ENCODE measurements around the gene PRTFDC1.

The PRTFDC1 gene

DNA sequence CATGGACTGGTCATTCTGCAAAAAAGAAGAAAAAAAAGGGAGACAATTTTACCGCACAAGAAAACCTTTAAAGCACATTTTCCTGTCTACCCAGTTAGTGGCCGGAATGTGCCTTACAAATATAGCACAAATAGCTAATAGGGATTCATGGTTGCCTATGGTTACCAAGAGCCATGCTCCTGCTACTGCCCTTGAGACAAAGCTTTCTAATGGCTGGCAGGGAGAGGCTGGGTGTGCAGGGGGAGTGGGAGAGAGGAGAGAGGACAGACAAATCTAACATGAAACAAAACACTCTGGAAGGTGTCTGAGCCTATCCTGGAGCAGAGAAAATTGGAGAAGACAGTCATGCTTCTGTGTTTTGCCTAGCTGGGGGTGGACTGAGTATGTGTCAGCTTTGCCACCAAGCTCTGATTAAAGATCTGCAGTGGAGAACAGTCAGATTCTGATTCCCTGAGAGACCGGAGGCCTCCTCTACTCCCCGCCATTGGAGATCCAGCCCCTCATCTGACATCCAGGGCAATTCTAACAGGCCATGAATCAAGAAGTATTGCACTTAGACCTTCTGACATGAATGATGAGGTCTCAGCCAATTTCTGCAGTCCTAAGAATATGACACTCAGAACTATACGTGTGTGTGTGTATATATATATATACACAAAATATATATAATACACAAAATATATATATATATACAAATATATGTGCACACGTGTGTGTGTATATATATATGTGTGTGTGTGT lies 80.2 kb downstream of the PRTFDC1 start:
- no peak for DNase-seq (ENCODE audit: low read depth)

DNA sequence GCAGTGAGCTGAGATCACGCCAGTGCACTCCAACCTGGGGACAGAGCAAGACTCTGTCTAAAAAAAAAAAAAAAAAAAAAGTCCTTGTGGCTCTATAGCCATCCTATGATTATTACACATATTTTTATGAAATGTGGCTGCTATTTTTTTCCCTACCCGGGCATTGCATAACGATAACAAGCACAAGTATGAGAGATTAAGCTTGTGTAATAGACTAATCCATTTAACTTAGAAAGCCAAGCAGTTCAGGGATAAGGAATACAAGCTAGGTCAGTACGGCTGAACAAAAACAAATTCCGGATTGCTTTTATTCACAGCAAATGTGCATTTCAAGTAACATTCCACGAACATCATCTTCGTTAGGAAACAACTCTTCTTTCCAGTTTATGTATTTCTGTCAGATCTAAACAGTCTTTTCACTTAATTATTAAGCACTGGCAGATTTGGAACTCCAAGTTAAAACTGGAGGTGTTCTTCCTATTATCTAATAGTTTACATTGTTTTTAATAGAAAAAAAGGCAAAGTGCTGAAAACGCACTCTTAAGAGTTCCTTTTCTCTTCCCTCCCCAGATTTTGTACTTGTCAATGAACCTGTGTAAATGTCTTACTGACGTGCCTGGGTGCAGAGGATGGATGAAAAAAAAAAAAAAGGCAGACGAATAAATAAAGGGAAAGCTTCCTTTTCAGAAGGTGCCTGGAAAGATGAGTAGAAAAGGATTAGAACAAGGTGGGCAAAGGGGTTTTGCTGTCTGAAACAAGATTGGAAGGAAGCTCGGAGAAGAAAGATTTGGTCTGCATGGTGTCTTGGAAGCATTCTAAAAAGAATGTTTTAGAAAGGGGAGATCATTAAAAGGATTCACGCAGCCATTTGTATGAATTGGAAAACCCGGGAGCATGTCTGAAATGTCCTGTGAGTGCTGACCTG lies 81.1 kb downstream of the PRTFDC1 start:
- no peak for DNase-seq (ENCODE audit: low read depth)

DNA sequence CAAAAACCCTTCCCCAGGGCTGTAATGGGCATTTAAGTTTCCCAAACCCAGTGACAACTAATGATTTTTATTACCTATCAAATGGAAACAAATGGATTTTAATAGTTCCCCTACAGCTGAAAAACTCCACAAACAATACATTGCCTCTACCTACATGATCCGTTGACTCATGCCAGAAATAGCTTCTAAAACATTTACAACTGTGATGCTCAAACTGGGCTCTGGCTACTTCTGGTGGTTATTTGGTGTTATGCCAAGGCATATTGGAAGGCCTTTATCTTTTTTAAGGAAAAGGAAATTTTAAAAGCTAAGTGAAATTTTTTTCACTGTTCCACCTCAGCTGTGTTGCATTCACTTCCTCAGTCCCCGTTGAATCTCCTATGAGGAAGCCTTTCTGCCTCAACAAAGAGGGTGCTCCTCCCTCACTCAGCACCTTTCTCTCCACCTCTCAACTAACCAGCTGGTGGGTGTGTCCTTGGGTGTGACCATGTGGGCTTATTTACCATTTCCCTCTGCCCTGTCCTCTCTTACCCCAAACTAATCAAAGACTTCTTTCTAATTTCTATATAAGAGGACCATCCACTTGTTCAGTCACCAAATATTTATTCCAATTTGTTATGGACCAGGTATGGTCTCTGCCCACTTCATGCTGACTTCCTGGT lies 82.9 kb downstream of the PRTFDC1 start:
- DNase-seq (ENCODE audit: low read depth) = no peak

DNA sequence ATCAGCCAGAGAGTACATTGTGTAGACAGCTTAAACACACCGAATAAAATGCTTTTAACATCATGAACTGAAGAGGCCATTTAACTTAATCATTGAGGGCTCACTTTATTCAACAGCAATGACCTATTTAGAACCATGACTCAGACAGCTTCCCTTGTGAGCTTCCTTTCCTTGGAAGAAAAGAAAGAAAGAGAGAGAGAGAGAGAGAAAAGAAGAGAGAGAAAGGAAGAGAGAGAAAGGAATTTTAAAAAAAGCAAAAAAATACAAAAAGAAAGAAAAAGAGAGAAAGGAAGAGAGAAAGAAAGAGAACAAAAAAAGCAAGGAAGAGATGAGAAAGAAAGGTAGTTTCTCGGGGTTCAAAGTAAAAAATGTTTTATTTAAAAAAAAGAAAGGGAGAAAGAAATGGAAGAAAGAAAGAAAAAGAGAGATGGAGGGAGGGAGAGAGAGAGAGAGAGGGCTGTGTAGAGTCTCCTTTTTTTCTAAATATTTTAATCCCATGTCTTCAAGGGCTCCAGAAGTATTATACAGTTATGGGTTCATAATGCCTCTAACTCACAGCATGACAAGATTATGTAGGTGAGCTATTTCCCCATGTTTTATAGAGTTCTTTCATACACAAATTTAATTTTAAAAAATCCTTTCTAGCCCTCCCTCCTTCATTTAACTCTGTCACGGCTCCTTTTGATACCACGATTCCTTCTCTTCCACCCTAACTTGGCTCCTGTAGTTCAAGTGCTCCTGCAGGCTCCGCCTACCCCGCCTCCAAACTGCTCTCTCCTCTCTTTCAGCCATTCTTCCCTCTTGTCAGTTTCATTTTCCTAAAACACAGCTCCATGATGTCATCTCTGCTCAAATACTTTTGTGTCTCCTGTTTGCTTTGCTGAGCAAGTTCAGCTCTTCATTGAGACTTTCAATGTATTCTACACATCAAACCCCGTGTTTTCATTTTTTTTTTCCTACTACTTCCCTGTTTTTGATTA lies 85.5 kb downstream of the PRTFDC1 start:
- DNase-seq (ENCODE audit: low read depth) = no peak

DNA sequence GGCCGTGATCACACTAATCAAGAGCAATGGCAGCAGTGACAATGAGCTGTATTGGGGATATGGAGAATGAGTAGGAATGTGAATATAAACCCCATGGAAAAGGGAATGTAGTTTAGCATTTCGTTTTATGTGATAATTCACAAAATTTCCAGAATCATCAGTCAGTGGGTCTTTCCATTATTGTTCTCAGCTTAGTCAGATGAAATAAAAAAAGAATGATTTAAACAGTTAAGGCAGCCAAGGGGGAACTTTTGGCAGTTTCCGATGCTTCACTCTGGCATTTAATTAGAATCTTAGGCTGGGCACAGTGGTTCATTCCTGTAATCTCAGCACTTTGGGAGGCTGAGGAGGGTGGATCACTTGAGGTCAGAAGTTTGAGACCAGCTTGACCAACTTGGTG lies 86.6 kb downstream of the PRTFDC1 start:
- no peak for DNase-seq (ENCODE audit: low read depth)

DNA sequence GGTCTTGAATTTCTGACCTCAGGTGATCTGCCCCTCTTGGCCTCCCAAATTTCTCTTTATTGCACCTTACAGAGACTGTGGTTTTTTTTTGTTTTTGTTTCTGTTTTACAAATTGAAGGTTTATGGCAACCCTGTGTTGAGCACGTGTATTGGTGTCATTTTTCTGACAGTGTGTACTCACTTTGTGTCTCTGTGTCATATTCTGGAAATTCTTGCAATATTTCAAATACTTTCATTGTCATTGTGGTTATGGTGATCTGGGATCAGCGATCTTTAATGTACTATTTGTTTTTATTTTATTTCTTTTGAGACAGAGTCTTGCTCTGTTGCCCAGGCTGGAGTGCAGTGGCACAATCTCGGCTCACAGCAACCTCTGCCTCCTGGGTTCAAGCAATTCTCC lies 89.8 kb downstream of the PRTFDC1 start:
- no peak for DNase-seq (ENCODE audit: low read depth)

DNA sequence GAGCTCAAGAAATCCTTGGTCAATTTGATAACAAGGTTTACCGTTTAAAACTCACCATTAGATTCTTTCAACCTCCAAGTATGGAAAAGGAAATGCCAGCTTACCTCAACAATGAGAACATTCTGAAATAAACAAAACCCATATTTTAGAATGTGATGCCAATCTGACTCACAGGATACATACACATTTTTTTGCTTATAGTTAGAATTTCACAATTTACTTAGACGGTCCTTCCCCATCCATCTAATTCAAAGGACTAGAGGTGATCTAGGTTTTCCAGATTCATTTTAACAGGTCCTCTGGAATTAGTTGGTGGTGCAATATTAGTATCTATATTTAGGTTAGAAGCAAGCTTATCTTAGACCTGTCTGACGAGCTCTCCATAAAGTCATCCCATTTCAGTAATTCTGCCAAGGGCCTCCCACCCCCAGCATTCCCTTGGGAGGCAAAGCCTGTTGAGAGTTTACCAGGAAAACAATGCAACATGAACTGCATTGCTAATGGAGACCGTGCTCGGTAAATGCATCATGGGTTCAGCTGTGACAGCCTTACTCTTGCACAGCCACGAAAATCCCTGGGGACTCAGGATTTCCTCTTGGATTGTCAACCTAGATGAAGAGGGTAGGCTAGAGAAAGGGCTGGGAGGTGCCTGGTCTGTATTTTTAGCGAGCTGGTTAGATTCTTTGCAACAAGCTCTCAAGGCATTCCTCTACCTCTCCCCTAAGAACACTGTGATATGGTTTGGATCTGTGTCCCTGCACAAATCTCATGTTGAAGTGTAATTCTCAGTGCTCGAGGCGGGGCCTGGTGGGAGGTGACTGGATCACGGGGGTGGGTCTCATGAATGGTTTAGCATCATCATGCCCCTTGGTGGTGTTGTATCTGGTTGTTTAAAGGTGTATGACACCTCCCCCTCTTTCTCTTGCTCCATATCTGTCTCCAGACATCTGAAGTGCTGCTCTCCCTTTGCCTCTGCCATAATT lies 93.8 kb downstream of the PRTFDC1 start:
- DNase-seq (ENCODE audit: low read depth) = no peak

DNA sequence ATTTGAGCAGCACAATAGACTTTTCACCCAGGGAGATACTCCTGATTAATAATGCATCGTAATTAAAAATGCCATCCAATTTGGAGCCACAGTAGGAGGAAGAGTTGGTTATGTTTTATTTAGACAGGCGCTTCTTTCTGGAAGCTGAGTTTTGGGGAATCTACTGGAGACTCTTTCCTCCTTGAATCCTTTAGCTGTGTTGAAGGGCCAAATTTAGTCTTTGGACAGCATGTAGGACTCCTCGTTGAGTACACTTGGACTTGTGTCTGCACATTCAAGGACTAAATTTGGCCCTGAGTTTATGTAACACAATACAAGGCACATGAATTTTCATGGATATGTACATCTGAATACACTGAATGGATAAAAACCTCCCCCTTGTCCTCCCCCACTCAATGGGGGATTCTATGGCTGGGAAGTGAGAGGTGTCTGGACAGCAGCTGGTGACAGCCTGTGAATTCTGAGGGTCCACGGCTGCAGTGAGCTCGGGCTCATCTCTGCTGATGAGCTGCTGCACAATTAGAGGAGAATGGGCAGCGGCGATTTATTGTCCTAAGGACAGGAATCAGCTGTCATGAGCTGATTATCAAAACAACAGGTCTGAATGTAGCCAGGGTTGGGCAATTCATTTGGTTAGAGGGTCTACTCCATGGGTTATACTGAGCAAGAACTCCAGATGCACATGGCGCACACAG lies 95.2 kb downstream of the PRTFDC1 start:
- DNase-seq (ENCODE audit: low read depth) = no peak

DNA sequence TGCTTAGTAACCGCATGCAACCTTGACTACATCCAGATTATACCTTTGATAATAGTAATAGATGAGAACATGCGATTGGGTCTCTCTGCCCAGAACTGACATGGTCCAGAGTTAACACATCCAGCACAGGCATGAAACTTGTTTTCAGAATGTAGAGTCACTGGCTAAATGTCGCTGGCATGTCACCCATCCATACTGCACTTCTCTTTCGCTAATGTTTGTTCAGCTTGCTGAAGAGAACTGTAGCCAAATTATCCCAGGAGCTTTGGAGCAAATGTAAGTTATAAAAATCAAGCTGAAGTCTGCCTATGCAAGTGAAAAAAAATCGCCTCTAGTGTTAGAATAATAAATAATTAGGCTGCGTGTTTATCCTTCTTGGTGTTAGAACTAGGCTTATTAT lies 98.2 kb downstream of the PRTFDC1 start:
- no peak for DNase-seq (ENCODE audit: low read depth)

DNA sequence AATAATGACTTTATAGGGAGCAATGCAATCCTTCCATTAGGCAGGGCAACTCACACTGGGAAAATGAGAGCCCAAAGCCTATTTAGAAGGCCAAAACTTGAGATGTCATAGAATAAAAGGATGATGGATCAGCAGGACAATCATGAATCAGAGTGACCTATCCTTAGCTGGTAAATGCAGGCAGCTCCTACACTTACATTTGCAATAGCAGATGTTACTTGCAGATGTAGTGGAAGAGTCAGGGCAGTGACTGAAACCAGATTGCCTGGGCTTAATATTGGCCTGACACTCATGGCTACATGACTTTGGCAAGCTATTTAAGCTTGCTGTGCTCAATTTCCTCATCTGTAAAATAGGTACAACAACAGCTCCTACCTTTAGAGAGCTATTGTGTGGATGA lies 98.7 kb downstream of the PRTFDC1 start:
- DNase-seq (ENCODE audit: low read depth) = no peak

DNA sequence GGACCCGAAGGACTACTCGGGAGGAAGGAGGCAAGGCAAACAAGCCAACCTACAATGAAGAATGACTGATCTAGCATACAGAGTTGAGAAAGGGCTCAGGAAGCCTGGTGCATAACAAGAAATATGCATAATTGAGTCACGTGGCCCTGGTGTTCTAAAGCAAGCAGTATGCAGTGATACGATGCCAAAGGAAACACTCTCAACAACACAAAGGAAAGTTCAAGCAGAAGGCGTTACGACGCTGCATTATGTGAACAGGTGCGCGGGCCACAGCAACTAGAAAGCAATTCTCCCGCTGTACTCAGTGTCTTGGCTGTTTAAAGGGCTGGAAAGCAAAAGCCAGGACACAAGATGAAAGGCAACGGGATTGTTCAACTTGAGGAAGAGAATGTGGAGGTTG lies 100.8 kb downstream of the PRTFDC1 start:
- DNase-seq (ENCODE audit: low read depth) = no peak

DNA sequence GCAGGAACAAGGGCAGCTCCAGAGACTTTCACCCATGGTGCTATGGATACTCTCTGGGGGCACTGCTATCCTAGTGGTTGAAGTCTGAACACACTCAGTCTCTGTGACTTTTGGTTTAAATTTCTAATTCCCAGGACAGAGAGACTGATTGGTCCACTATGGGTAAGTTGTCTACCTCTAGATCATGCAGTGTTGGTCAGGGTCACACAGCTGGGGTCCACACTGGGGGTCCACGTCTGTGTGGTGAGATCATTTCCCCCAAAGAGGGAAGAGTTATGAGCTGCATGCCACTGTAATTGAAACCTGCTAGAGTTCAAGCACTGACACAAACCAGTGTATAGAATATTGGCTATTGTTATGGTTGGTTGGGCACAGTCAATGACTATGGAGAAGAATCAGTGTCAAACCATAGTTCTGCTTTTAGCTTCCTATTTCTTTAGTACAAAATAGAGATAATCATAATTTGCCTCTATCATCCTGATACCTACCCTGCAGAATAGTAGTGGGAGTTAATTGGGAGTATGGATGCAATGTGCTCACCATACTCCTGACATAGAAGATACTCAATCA lies 101.6 kb downstream of the PRTFDC1 start:
- no peak for DNase-seq (ENCODE audit: low read depth)

DNA sequence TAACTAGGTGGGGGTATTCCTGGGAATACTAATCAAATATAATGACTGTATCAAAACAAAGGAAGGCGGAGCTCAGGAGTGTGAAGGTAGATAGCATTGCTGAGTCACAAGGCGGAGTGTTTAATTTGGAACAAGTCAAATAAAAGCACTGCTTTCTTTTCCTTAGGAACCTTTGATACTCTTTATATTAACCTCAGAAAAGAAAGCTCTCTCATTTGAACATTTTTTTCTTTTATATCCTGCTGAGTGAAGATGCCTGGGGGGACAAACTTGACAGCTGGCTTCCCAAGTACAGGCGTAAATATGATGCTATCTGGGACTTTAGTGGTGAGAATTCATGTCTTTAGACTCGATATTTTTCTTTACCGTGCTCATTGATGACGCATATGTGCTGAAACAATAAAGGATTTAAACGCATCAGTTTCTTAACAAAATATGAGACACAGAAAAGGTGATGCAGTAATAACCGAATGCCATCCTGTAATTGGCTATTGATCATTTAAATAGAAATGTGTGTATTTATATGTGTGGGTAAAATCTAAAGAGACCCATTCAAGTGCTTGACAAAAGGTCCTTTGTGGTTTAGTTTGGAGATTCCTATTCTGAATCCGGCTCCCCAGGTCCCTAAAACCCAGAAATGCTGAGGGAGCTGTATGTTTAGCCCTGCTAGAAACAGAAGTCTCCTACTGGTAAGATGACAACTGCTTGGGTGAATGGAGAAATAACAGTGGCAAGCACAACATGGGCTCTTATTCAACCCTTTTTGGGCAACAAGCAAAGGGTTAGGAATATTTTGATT lies 102.7 kb downstream of the PRTFDC1 start:
- DNase-seq (ENCODE audit: low read depth) = no peak

DNA sequence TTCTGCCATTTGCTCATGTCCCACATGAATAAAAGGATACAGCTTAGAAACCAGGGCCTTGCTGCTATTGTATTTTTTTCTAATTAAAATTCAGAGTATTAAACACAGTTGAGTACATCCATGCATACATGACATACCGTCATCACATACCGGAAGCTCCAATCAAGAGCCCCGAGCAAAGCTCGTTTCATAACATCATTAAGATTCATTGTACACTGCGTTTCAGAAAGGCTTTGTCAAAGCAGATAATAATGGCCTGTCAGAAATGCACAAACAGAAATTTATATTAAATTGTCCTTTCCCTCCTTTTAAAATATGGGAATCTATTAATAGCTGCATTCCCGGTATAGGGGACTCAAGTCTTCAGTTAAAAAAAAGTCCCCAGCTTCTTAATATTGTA lies 103.4 kb downstream of the PRTFDC1 start:
- no peak for DNase-seq (ENCODE audit: low read depth)

DNA sequence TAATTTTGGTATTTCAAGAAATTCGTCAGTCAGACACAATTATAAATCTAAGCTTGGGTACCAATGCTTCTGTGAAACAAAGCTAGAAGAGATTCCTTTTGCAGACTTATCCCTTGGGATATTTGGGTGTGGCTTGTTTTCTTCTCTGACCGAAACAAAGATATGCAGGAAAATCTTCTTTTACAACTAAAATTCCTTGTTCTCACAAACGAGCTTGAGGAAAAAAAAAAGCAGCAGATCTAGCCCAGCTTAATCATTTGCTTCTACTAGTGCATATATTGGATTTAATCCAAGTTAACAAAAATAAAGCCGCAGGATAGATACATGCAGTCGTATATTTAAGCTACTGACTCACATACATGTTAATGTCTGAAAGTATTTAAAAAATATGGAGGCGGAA lies 104.2 kb downstream of the PRTFDC1 start:
- no peak for DNase-seq (ENCODE audit: low read depth)

DNA sequence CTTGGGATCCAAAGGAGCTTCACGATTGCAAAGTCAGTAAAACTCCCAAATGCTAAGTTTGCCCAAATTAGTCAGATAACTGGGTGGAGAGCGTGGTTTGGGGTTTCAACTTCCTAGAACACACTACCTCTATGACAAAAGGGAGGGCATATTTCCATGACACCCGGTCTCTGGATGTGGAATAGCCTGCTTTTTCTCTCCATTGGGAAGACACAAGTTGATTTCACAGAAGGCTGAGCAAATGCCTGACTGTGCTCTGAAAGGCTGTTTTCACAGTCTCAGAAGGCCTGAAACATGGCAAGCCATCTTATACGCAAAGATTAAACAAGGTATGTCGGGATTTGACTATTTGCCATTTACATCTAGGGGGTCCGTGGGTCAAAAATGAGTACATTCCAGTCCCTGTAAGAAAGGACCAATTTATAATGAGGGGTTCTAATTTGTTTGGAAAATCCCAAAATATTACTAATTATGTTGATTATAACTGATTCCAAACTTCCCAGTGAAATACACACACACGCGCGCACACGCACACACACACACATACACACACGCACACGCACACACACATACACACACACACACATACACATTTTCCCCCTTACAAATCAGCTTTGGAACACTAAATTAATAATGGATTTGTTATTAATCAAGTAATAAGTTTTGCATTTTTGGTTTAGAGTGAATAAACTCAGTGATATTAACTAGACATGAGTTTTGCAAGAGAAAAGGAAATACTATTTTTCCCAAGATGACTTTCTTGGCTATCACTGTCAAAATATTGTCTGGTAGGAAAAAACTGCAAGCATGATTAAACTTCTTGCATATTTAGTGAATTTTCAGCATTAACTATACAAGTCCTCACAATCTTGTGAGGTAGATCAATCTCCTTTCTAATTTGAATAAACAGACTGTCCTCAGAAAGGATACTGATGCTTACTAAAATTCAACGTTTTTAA lies 105.0 kb downstream of the PRTFDC1 start:
- no peak for DNase-seq (ENCODE audit: low read depth)

DNA sequence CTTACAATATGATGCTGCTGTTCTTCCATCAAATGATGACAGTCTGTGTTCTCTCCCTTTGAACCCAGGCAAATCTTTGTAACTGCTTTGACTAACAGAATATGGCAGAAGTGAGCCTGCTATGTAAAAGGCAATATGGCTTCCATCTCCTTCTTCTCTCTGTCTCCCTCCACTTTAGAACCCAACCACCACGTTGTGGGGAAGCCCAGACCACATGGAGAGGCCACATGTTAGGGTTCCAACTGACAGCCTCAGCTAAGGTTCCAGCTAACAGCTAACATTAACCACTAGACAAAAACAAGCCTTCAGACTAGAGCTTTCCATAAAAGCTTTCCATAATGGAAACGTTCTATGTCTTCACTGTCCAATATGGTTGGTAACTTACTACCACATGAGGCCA lies 107.7 kb downstream of the PRTFDC1 start:
- no peak for DNase-seq (ENCODE audit: low read depth)

Data from stimulated activated CD8-positive, alpha-beta memory T cell treated with anti-CD3 and anti-CD28 coated beads, Interleukin-12 subunit alpha, Interleukin-12 subunit beta, amount 100 ng/mL, for 4 hours (primary cell).